ENCODE results near the gene CAPN5. TPM values are rescaled to one million over a fixed set of nuclear protein-coding genes. Genes with fewer than 3 reads are reported as not detected.
A peak's percentile ranks its signal among the peaks of the same experiment; 100 is the strongest.

Gene CAPN5
- polyA plus RNA-seq, 3 donors: 0.28 to 0.83 (median 0.62) TPM

GRCh38 chr11:77042111-77042726, 24.6 kb upstream of the CAPN5 start:
- Mint-ChIP-seq H3K27ac (peak overlapping the region in 1 of 7 donors; percentile 28), H3K4me3 (no peak overlapping the region)

GRCh38 chr11:77044356-77044755, 22.4 kb upstream of the CAPN5 start:
- H3K4me2 ChIP-seq (replicated peaks; ENCODE audit: extremely low read depth, low read length, poor library complexity, severe bottlenecking): no peak overlapping the region
- TF ChIP-seq CTCF (IDR thresholded peaks at IDR 0.05): no peak
- DNase-seq: no peak
- no peak overlapping the region for H2AFZ ChIP-seq (ENCODE audit: insufficient read depth, low read depth, low read length, poor library complexity, severe bottlenecking)
- H3K9ac ChIP-seq (ENCODE audit: insufficient read depth, low read length, poor library complexity, severe bottlenecking): no peak overlapping the region
- H3K27me3 ChIP-seq (ENCODE audit: control insufficient read depth in 2 of 2, insufficient read depth in 2 of 2, low read length in 2 of 2): peaks cover 8 to 38% of the 10 kb centered on the region in 2 donors
- H3K4me3 Mint-ChIP-seq: no peak overlapping the region
- WGBS (ENCODE audit: insufficient coverage): no CpG with 5 or more reads among the region's 2 CpGs
- peaks cover 13 to 23% of the 10 kb centered on the region in 2 donors for H3K4me1 ChIP-seq (ENCODE audit: control insufficient read depth in 1 of 2, insufficient read depth in 2 of 2, low read length in 2 of 2)
- no peak overlapping the region for H3K27ac Mint-ChIP-seq
- peaks cover 30 to 47% (median 44%) of the 10 kb centered on the region in 3 donors for H3K27me3 Mint-ChIP-seq (ENCODE audit: low read depth in 3 of 3)
- H3K36me3 ChIP-seq (replicated peaks in 1 of 2; ENCODE audit: control insufficient read depth in 1 of 2, insufficient read depth in 2 of 2, low read length in 2 of 2): no peaks in the 10 kb centered on the region
- peaks cover 0 to 3% of the 10 kb centered on the region in 2 donors for H3K36me3 Mint-ChIP-seq
- H3K27ac ChIP-seq (ENCODE audit: low read depth in 1 of 2, low read length in 2 of 2): no peak overlapping the region
- H3K4me3 ChIP-seq (replicated peaks in 1 of 3; ENCODE audit: low read depth in 2 of 3, low read length in 3 of 3): no peak overlapping the region
- intact Hi-C loops (cut with micrococcal nuclease): no loop called here
- no peaks in the 10 kb centered on the region for H4K20me1 ChIP-seq (ENCODE audit: insufficient read depth, low read length)
- H3K9me3 Mint-ChIP-seq: peaks cover 0 to 10% (median 4%) of the 10 kb centered on the region in 7 donors
- no peaks in the 10 kb centered on the region for H3K79me2 ChIP-seq (ENCODE audit: insufficient read depth, low read length)
- H3K4me1 Mint-ChIP-seq: peaks cover 14% of the 10 kb centered on the region
- peaks cover 0 to 4% of the 10 kb centered on the region in 2 donors for H3K9me3 ChIP-seq (replicated peaks in 1 of 2; ENCODE audit: control insufficient read depth in 1 of 2, insufficient read depth in 1 of 2, low read length in 2 of 2)

More at GRCh38 chr11:77042111-77042726, 24.6 kb upstream of the CAPN5 start:
- Mint-ChIP-seq H3K27me3 (ENCODE audit: low read depth in 3 of 3) (peaks cover 40 to 65% (median 58%) of the 10 kb centered on the region in 3 donors), H3K4me1 (peaks cover 28% of the 10 kb centered on the region), H3K9me3 (peaks cover 0 to 13% (median 4%) of the 10 kb centered on the region in 7 donors), H3K36me3 (peaks cover 0 to 4% of the 10 kb centered on the region in 2 donors)
- H4K20me1 ChIP-seq (ENCODE audit: insufficient read depth, low read length): no peaks in the 10 kb centered on the region
- intact Hi-C loops (cut with micrococcal nuclease): no loop called here
- H3K4me2 ChIP-seq (replicated peaks; ENCODE audit: extremely low read depth, low read length, poor library complexity, severe bottlenecking): no peak overlapping the region
- H3K9ac ChIP-seq (ENCODE audit: insufficient read depth, low read length, poor library complexity, severe bottlenecking): no peak overlapping the region
- H3K27me3 ChIP-seq (ENCODE audit: control insufficient read depth in 2 of 2, insufficient read depth in 2 of 2, low read length in 2 of 2): peaks cover 16 to 50% of the 10 kb centered on the region in 2 donors
- H3K9me3 ChIP-seq (replicated peaks in 1 of 2; ENCODE audit: control insufficient read depth in 1 of 2, insufficient read depth in 1 of 2, low read length in 2 of 2): peaks cover 0 to 4% of the 10 kb centered on the region in 2 donors
- DNase-seq: no peak
- 93% methylated on average over 13 of the region's 13 CpGs for WGBS (ENCODE audit: insufficient coverage)
- no peak overlapping the region for H3K4me3 ChIP-seq (replicated peaks in 1 of 3; ENCODE audit: low read depth in 2 of 3, low read length in 3 of 3)
- H3K36me3 ChIP-seq (replicated peaks in 1 of 2; ENCODE audit: control insufficient read depth in 1 of 2, insufficient read depth in 2 of 2, low read length in 2 of 2): no peaks in the 10 kb centered on the region
- no peak for TF ChIP-seq CTCF (IDR thresholded peaks at IDR 0.05)
- H3K27ac ChIP-seq (ENCODE audit: low read depth in 1 of 2, low read length in 2 of 2): no peak overlapping the region
- peaks cover 15 to 30% of the 10 kb centered on the region in 2 donors for H3K4me1 ChIP-seq (ENCODE audit: control insufficient read depth in 1 of 2, insufficient read depth in 2 of 2, low read length in 2 of 2)
- H3K79me2 ChIP-seq (ENCODE audit: insufficient read depth, low read length): no peaks in the 10 kb centered on the region
- H2AFZ ChIP-seq (ENCODE audit: insufficient read depth, low read depth, low read length, poor library complexity, severe bottlenecking): no peak overlapping the region
